Astrocyte (in vitro differentiated cells and primary cell): ENCODE results near the gene KNDC1.

Source experiments
- EZH2 ChIP-seq: IDR thresholded peaks from 2 replicates; pipeline ENCODE4 v1.6.1; 2012; ENCODE audit warnings: mild to moderate bottlenecking, low read length, inconsistent platforms; ENCODE audit not compliant: insufficient read depth
- TF ChIP-seq, protein P1 (sequence below): IDR thresholded peaks from 2 replicates; pipeline ENCODE4 v1.5.1; 2011; ENCODE audit warnings: low read depth, mild to moderate bottlenecking, inconsistent platforms, low read length, moderate library complexity; ENCODE audit not compliant: insufficient read depth

DNA sequence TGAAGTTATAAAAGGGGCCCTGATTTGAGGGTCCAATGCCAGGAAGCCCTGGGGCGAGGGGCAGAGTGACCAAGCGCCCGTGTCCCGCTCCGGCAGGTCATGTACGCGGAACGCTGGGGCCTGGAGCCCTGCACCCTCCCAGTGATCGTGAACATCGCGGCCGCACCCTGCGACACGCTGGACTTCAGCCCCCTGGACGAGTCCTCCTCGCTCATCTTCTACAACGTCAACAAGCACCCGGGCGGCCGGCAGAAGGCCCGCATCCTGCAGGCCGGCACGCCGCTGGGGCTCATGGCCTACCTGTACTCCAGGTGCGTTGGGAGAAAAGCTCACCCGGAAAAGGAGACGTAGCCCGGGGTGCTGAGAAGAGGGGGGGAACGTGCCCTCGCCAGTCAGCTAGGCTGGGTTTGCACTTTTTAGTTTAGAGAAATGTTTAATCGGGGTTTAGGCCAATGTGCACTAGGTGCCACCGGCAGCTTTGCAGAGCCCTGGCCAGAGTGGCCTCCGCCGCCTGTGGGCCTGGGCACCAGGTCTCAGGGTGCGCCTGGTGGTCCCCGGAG lies 47.1 kb downstream of the KNDC1 start:
- TF ChIP-seq, protein P1, sequence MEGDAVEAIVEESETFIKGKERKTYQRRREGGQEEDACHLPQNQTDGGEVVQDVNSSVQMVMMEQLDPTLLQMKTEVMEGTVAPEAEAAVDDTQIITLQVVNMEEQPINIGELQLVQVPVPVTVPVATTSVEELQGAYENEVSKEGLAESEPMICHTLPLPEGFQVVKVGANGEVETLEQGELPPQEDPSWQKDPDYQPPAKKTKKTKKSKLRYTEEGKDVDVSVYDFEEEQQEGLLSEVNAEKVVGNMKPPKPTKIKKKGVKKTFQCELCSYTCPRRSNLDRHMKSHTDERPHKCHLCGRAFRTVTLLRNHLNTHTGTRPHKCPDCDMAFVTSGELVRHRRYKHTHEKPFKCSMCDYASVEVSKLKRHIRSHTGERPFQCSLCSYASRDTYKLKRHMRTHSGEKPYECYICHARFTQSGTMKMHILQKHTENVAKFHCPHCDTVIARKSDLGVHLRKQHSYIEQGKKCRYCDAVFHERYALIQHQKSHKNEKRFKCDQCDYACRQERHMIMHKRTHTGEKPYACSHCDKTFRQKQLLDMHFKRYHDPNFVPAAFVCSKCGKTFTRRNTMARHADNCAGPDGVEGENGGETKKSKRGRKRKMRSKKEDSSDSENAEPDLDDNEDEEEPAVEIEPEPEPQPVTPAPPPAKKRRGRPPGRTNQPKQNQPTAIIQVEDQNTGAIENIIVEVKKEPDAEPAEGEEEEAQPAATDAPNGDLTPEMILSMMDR = no peak
- no peak for TF ChIP-seq EZH2
